ES-I3 (cell line): ENCODE measurements around the gene SMYD1.

Experiments
- H3K36me3 ChIP-seq: 2 replicates; pipeline ENCODE4 v1.6.1; 2013; ENCODE audit warnings: mild to moderate bottlenecking, low read length, control low read depth, moderate library complexity; ENCODE audit not compliant: insufficient read depth
- H3K4me1 ChIP-seq: 2 replicates; pipeline ENCODE4 v1.6.1; 2013; ENCODE audit warnings: mild to moderate bottlenecking, control low read depth, low read length; ENCODE audit not compliant: insufficient read depth
- H3K9ac ChIP-seq: 2 replicates; pipeline ENCODE4 v1.6.1; 2013; ENCODE audit warnings: low read depth, mild to moderate bottlenecking, low read length, moderate library complexity
- H3K9me3 ChIP-seq: 2 replicates; pipeline ENCODE4 v1.6.1; 2013; ENCODE audit warnings: mild to moderate bottlenecking, low read length, moderate library complexity; ENCODE audit not compliant: control insufficient read depth, insufficient read depth

Gene SMYD1

DNA sequence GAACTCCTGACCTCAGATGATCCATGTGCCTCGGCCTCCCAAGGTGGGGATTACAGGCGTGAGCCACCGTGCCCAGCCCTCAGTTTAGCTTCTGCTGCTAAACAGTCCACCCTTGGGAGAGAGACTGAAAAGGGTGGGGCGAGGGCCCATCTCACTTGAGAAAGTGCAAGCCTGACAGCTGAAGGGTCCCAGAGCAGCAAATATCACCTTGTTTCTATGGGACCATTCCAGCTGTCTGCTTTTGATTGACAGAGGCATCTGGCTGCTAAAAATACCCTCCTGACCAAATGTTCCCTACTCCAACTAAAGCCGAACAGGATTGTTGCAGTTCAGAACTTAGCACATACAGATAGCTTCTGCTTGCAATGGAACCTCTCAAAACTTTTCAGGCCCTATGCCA is 436 bp upstream of the SMYD1 start:
- Histone ChIP-seq H3K9ac (no peak overlapping the region), H3K36me3 (no peaks in the 10 kb centered on the region), H3K9me3 (no peaks in the 10 kb centered on the region), H3K4me1 (peaks cover 12% of the 10 kb centered on the region)

DNA sequence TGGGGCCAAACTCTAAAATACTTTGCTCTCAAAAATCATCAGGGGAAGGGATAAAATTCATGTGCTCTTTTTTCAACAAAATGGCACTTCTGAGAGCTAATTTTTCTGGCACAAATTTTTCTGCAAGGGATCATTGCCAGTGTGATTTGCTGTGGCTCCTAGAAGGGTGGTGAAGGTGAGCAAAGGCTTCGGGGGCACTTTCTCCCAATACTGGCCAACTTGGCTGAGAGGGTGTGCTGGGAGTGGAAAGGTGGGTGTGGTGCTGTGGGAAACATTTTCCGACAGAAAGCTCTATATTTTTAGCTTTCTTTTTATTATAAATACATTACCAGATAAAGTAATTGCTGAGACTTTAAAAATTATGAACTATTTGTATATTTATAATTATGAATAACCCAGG is 419 bp downstream of the SMYD1 start:
- H3K9ac ChIP-seq: no peak overlapping the region
- H3K4me1 ChIP-seq: peaks cover 12% of the 10 kb centered on the region
- no peaks in the 10 kb centered on the region for H3K36me3 ChIP-seq
- H3K9me3 ChIP-seq: no peaks in the 10 kb centered on the region; the same call in 1 of the 2 replicates

DNA sequence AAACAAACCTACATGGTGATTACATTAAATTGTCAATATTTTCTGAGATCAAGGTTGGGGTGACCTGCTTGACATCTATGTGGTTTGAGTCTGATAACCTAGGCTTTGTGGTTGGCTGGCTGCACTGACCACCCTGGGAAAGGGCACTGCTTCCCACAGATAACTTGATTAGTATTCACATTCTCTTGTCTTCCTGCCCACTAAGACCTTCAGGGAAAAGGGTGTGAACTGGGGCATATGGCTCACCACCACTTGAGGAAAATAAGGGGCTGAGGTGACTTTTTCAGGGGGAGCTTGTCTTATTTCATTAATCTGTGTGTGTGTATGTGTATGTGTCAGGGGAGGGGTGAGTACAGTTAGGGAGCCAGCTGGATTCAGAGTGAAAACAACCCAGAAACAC is 1.5 kb downstream of the SMYD1 start:
- H3K9ac ChIP-seq: no peak overlapping the region
- no peaks in the 10 kb centered on the region for H3K36me3 ChIP-seq
- peaks cover 12% of the 10 kb centered on the region for H3K4me1 ChIP-seq
- H3K9me3 ChIP-seq: peaks cover 3% of the 10 kb centered on the region; the same call in 1 of the 2 replicates

- Histone ChIP-seq H3K36me3 (no peaks in the 10 kb centered on the region), H3K9me3 (peaks cover 3% of the 10 kb centered on the region; the same call in 1 of the 2 replicates), H3K9ac (no peak overlapping the region), H3K4me1 (peaks cover 12% of the 10 kb centered on the region)
Measured at GRCh38 chr2:88070055-88070454, 2.4 kb downstream of the SMYD1 start.

GRCh38 chr2:88071365-88071764 is 3.7 kb downstream of the SMYD1 start:
- Histone ChIP-seq H3K9me3 (peaks cover 3% of the 10 kb centered on the region; the same call in 1 of the 2 replicates), H3K4me1 (peaks cover 8% of the 10 kb centered on the region; the same call in 1 of the 2 replicates), H3K9ac (no peak overlapping the region), H3K36me3 (no peaks in the 10 kb centered on the region)

DNA sequence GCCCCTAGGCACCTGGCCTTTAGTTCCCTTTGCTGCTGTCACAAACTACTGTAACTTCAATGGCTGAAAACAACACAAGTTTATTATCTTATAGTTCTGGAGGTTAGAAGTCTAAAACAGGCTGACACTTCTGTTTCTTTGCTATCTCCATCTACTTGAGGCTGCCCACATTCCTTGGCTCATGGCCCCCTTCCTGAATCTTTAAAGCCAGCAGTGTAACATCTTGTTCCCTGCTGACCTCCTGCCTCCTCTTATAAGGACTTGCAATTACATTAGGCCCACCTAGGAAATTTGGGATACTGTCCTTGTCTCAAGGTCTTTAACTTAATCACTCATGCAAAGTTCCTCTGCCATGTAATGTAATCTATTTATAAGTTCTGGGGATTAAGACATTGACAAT is 6.5 kb downstream of the SMYD1 start:
- no peaks in the 10 kb centered on the region for H3K4me1 ChIP-seq

DNA sequence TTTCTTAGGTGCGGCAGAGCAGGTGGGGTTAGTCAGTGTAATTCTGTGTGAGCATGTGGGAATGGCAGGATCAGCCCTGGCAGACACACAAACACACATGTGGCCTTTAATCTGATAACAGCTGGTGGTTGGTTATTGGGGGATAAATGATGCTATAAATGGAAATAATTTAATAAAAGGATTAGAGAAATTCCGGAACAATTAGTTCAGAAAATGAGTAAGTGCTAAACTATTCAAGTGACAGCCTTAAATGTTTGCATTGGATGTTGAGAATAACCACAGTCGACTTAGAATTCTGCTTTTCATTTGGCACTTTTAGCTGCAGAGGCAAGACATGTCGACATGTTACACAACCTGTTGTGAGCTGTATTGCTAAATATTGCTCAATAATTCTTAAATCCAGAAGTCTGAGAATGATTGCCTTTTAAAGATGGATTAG is 7.2 kb downstream of the SMYD1 start:
- Histone ChIP-seq H3K36me3 (no peaks in the 10 kb centered on the region), H3K9me3 (peaks cover 3% of the 10 kb centered on the region; the same call in 1 of the 2 replicates), H3K9ac (no peak overlapping the region), H3K4me1 (no peaks in the 10 kb centered on the region)

More for the DNA sequence above, 6.5 kb downstream of the SMYD1 start:
- no peaks in the 10 kb centered on the region for H3K36me3 ChIP-seq
- H3K9me3 ChIP-seq: peaks cover 3% of the 10 kb centered on the region; the same call in 1 of the 2 replicates
- no peak overlapping the region for H3K9ac ChIP-seq

- Histone ChIP-seq H3K4me1 (peaks cover 4% of the 10 kb centered on the region; the same call in 1 of the 2 replicates), H3K9ac (no peak overlapping the region), H3K9me3 (peaks cover 3% of the 10 kb centered on the region; the same call in 1 of the 2 replicates), H3K36me3 (no peaks in the 10 kb centered on the region)
Measured at GRCh38 chr2:88077080-88077479, 9.5 kb downstream of the SMYD1 start.

GRCh38 chr2:88078643-88079172 is 11.1 kb downstream of the SMYD1 start:
- Histone ChIP-seq H3K9me3 (peaks cover 3% of the 10 kb centered on the region; the same call in 1 of the 2 replicates), H3K4me1 (peaks cover 18% of the 10 kb centered on the region), H3K36me3 (no peaks in the 10 kb centered on the region), H3K9ac (no peak overlapping the region)

GRCh38 chr2:88080545-88080944 is 12.9 kb downstream of the SMYD1 start:
- peaks cover 18% of the 10 kb centered on the region for H3K4me1 ChIP-seq
- no peak overlapping the region for H3K9ac ChIP-seq
- H3K36me3 ChIP-seq: no peaks in the 10 kb centered on the region
- H3K9me3 ChIP-seq: no peaks in the 10 kb centered on the region

DNA sequence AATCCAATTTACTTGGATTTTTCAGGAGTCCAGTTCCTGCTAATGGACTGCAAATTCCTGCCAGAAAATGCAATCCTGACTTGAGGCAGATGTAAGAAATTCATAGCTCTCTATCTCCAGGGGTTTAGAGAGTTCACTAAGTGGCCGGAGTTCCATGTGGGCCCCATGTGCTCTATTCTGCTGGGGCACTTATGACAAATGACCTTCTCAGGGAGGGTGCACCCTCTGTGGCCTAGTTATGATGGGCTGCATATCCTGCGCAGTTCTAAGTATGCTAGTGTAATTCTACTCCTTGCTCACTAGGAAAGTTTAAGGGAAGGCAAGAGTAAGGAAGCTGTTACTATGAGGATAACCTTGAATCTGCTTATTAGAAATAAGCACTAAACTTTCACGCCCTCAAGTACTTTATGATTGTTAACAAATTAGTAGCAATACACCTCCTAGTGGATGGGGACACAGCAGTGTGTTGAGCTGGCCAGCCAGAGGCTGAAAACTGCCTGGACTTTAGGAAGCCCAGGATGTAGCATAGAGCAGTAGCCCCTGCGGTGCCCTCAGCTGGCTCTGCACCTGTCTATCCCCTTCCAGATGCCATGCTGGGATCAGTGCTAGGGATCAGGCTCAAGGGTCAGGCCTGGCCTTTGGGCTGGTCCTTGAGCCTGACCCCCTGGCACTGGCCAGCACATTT is 14.4 kb downstream of the SMYD1 start:
- Histone ChIP-seq H3K4me1 (peaks cover 18% of the 10 kb centered on the region), H3K36me3 (no peaks in the 10 kb centered on the region), H3K9ac (no peak overlapping the region), H3K9me3 (no peaks in the 10 kb centered on the region)

GRCh38 chr2:88082781-88083180 is 15.2 kb downstream of the SMYD1 start:
- Histone ChIP-seq H3K36me3 (no peaks in the 10 kb centered on the region), H3K4me1 (peaks cover 18% of the 10 kb centered on the region), H3K9me3 (no peaks in the 10 kb centered on the region), H3K9ac (no peak overlapping the region)

- H3K9ac ChIP-seq: no peak overlapping the region
- H3K36me3 ChIP-seq: no peaks in the 10 kb centered on the region
- H3K4me1 ChIP-seq: peaks cover 18% of the 10 kb centered on the region
- no peaks in the 10 kb centered on the region for H3K9me3 ChIP-seq
Measured at GRCh38 chr2:88085099-88085498, 17.5 kb downstream of the SMYD1 start.

DNA sequence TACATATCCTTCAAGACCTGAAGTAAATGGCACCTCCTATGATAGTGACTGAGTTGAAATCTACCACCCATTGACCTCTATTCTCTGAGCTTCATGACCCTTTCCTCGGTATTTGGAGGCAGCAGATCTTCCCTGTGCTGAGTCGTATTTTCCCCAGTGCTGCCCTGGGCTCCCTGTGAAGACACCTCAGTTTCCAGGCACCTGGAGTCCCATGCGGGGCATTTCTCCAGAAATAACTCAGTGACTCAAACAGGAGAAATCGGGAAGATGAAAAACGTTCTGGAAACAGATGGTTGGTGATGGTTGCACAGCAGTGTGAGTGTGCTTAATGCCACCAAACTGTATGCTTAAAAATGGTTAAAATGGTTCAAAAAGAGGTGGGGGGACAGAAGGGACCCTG is 18.0 kb downstream of the SMYD1 start:
- no peak overlapping the region for H3K9ac ChIP-seq
- no peaks in the 10 kb centered on the region for H3K36me3 ChIP-seq
- peaks cover 18% of the 10 kb centered on the region for H3K4me1 ChIP-seq
- H3K9me3 ChIP-seq: no peaks in the 10 kb centered on the region

- peaks cover 18% of the 10 kb centered on the region for H3K4me1 ChIP-seq
- H3K36me3 ChIP-seq: no peaks in the 10 kb centered on the region
- H3K9ac ChIP-seq: no peak overlapping the region
- H3K9me3 ChIP-seq: no peaks in the 10 kb centered on the region
Measured at GRCh38 chr2:88086401-88086800, 18.8 kb downstream of the SMYD1 start.
